Gastrocnemius medialis (tissue), 4 donors: ENCODE measurements around the gene TMEM222. TPM values are rescaled to one million over a fixed set of nuclear protein-coding genes. Genes with fewer than 3 reads are reported as not detected.

Experiments
- ATAC-seq, 2 donors: fragments of 150-250 bp; one replicate each; pipeline ENCODE4 v1.9.1; 2016
- DNase-seq, 2 donors: peaks; one replicate each; pipeline ENCODE4 v3.0.0-alpha.2; 2019
- H3K27ac ChIP-seq, 4 donors: fragments of 200-600 bp; sonication (generic); 1 replicate in 1 of 4; 2 replicates in 3 of 4; pipeline ENCODE4 v1.5.1; 2016 to 2018; ENCODE audit warnings: mild to moderate bottlenecking in 2 of 4, moderate library complexity in 1 of 4
- H3K27me3 ChIP-seq, 3 donors: fragments of 200-600 bp; sonication (generic) in 2 of 3; 1 replicate in 1 of 3; 2 replicates in 2 of 3; pipeline versions ENCODE4 v1.5.1 to v1.6.0; 2016 to 2019; ENCODE audit warnings: mild to moderate bottlenecking in 1 of 3, moderate library complexity in 1 of 3
- H3K36me3 ChIP-seq, 2 donors: fragments of 200-600 bp; sonication (generic) in 1 of 2; one replicate each; pipeline ENCODE4 v1.5.1; 2017 to 2018
- H3K4me1 ChIP-seq, 2 donors: fragments of 200-600 bp; sonication (generic) in 1 of 2; one replicate each; pipeline ENCODE4 v1.5.1; 2016 to 2017; ENCODE audit warnings: mild to moderate bottlenecking in 2 of 2
- H3K4me3 ChIP-seq, 4 donors: fragments of 200-600 bp; sonication (generic) in 3 of 4; 1 replicate in 1 of 4; 2 replicates in 3 of 4; pipeline ENCODE4 v1.5.1; 2016 to 2019; ENCODE audit warnings: mild to moderate bottlenecking in 2 of 4
- H3K9me3 ChIP-seq, 3 donors: fragments of 200-600 bp; sonication (generic) in 2 of 3; 1 replicate in 1 of 3; 2 replicates in 2 of 3; pipeline ENCODE4 v1.5.1; 2016 to 2019
- CTCF ChIP-seq, 5 experiments: fragments of 450-650 bp in 3 of 5; fragments of 200-600 bp in 2 of 5; sonication (generic) in 2 of 5; IDR thresholded peaks in 4 of 5; conservative IDR thresholded peaks in 1 of 5; 1 replicate in 4 of 5; 2 replicates in 1 of 5; pipeline ENCODE4 v1.5.1; 2016 to 2019; ENCODE audit warnings: antibody characterized with exemption in 5 of 5, mild to moderate bottlenecking in 3 of 5, moderate library complexity in 3 of 5
- POLR2A ChIP-seq, 2 donors: fragments of 450-650 bp; IDR thresholded peaks; one replicate each; pipeline ENCODE4 v1.6.1; 2017; ENCODE audit warnings: antibody characterized with exemption in 2 of 2, mild to moderate bottlenecking in 2 of 2, moderate library complexity in 2 of 2
- in situ Hi-C, 4 donors: fragments of 200-750 bp; cut with MboI; loops; one replicate each; pipeline versions ENCODE4 v1.15.0 to v1.8.0; 2017; ENCODE audit warnings: low sequenced_read_pairs in 4 of 4
- intact Hi-C: fragments of 100-400 bp; cut with DNase I; formaldehyde crosslinking; loops from one replicate; pipeline ENCODE4 v1.15.1; 2023; ENCODE audit warnings: low total_unique reads
- total RNA-seq, 4 donors: library from RNA; depleted of rRNA; stranded (reverse); fragments of >200 nt; gene quantifications; one replicate each; pipeline versions ENCODE4 v1.1.0 to v1.2.3, GENCODE V29; 2016

The TMEM222 gene
- total RNA-seq: 10 to 100 TPM; 16.5 to 21.9 (median 17.8) TPM

GRCh38 chr1:27321813-27322568 lies at the start of gene TMEM222:
Gene TMEM222 (plus strand): TSS chr1:27322163. CDS start chr1:27322198, 35 bp downstream.
- in situ Hi-C loops: no loop called here

GRCh38 chr1:27274204-27274603 lies 47.8 kb upstream of the TMEM222 start:
- no peaks in the 10 kb centered on the region for H3K27me3 ChIP-seq
- in situ Hi-C loops: loop anchor here in 3 of 4 donors (10.0 kb wide), 2 partner anchors 69 to 169 kb away; no protein-coding TSS in a partner anchor
- TF ChIP-seq POLR2A (IDR thresholded peaks at IDR 0.05) (no peak), CTCF (IDR thresholded peaks at IDR 0.05 in 4 of 5, conservative IDR thresholded peaks at IDR 0.05 in 1 of 5) (no peak)
- ATAC-seq (no peak), DNase-seq (no peak)
- peaks cover 0 to 10% of the 10 kb centered on the region in 2 donors for H3K36me3 ChIP-seq
- H3K4me3 ChIP-seq: no peak overlapping the region
- H3K9me3 ChIP-seq: no peaks in the 10 kb centered on the region
- H3K27ac ChIP-seq: no peak overlapping the region
- H3K4me1 ChIP-seq: no peaks in the 10 kb centered on the region
- intact Hi-C loops: no loop called here

More at GRCh38 chr1:27321813-27322568, at the start of gene TMEM222:
- Histone ChIP-seq H3K27me3 (peaks cover 17 to 19% (median 18%) of the 10 kb centered on the region in 3 donors), H3K4me1 (peaks cover 21 to 35% of the 10 kb centered on the region in 2 donors), H3K9me3 (no peaks in the 10 kb centered on the region), H3K4me3 (peak within 1 kb of the TSS; percentile 85 to 100 (median 87)), H3K27ac (peak within 1 kb of the TSS; percentile 90 to 95 (median 92)), H3K36me3 (peaks cover 0 to 9% of the 10 kb centered on the region in 2 donors)
- ATAC-seq (peak; percentile 97), DNase-seq (peak; percentile 95 to 96)
- TF ChIP-seq POLR2A (IDR thresholded peaks at IDR 0.05): peak; percentile 54 to 62
- TF ChIP-seq CTCF (IDR thresholded peaks at IDR 0.05 in 4 of 5, conservative IDR thresholded peaks at IDR 0.05 in 1 of 5): peak in 4 of 5 experiments; percentile 36 to 42 (median 38)
- intact Hi-C loops: loop anchor here (2.0 to 10.0 kb wide), 3 partner anchors 43 to 405 kb away; partner anchors contain the start of genes AHDC1 and FAM76A

- Histone ChIP-seq H3K27ac (no peak overlapping the region), H3K4me1 (no peaks in the 10 kb centered on the region), H3K27me3 (no peaks in the 10 kb centered on the region), H3K4me3 (no peak overlapping the region), H3K9me3 (no peaks in the 10 kb centered on the region), H3K36me3 (peaks cover 0 to 10% of the 10 kb centered on the region in 2 donors)
- intact Hi-C loops (no loop called here), in situ Hi-C loops (loop anchor here in 3 of 4 donors (10.0 kb wide), 2 partner anchors 71 to 171 kb away; no protein-coding TSS in a partner anchor)
- DNase-seq (no peak), ATAC-seq (no peak)
- no peak for TF ChIP-seq CTCF (IDR thresholded peaks at IDR 0.05 in 4 of 5, conservative IDR thresholded peaks at IDR 0.05 in 1 of 5)
- TF ChIP-seq POLR2A (IDR thresholded peaks at IDR 0.05): no peak
Observed at GRCh38 chr1:27275696-27276095, 46.3 kb upstream of the TMEM222 start.

- peak; percentile 56 to 67 for DNase-seq
- in situ Hi-C loops: loop anchor here in 3 of 4 donors (5.0 to 10.0 kb wide), 2 partner anchors 90 to 177 kb away; no protein-coding TSS in a partner anchor
- no peak for TF ChIP-seq POLR2A (IDR thresholded peaks at IDR 0.05)
- TF ChIP-seq CTCF (IDR thresholded peaks at IDR 0.05 in 4 of 5, conservative IDR thresholded peaks at IDR 0.05 in 1 of 5): peak; percentile 72 to 87 (median 76)
- ATAC-seq: peak; percentile 73 to 76
- Histone ChIP-seq H3K27ac (no peak overlapping the region), H3K27me3 (no peaks in the 10 kb centered on the region), H3K9me3 (no peaks in the 10 kb centered on the region), H3K36me3 (peaks cover 0 to 29% of the 10 kb centered on the region in 2 donors), H3K4me1 (no peaks in the 10 kb centered on the region), H3K4me3 (no peak overlapping the region)
- intact Hi-C loops: loop anchor here (1.0 to 5.0 kb wide), 3 partner anchors 87 to 242 kb away; no protein-coding TSS in a partner anchor
Observed at GRCh38 chr1:27284425-27285273, 37.3 kb upstream of the TMEM222 start.
